GM12874 (cell line): ENCODE results near the gene TTC39B.

Experiments
- CTCF ChIP-seq: IDR thresholded peaks from 2 replicates; pipeline ENCODE4 v1.5.1; 2011; ENCODE audit warnings: low read depth, mild to moderate bottlenecking, control low read depth, low read length, moderate library complexity; ENCODE audit not compliant: insufficient read depth

The TTC39B gene

GRCh38 chr9:15137089-15137488 lies 169.9 kb downstream of the TTC39B start:
- no peak for TF ChIP-seq CTCF

DNA sequence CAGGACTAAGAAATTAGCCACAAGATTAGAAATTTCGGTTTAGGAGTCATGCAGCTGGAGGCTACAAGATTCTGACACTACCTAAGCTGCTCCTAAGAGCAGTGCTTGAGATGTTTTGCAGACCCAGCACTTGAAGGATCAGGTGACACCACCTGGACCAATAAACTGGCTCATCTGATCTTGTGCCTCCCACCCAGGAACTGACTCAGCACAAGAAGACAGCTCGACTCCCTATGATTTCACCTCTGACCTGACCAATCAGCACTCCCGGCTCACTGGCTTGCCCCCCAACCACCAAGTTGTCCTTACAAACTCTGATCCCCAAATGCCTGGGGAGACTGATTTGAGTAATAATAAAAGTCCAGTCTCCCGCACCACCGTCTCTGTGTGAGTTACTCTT lies 170.4 kb downstream of the TTC39B start:
- no peak for TF ChIP-seq CTCF

- peak; percentile 83 for TF ChIP-seq CTCF
Observed at GRCh38 chr9:15135164-15135792, 171.7 kb downstream of the TTC39B start.

GRCh38 chr9:15133488-15133887 lies 173.5 kb downstream of the TTC39B start:
- TF ChIP-seq CTCF = no peak

DNA sequence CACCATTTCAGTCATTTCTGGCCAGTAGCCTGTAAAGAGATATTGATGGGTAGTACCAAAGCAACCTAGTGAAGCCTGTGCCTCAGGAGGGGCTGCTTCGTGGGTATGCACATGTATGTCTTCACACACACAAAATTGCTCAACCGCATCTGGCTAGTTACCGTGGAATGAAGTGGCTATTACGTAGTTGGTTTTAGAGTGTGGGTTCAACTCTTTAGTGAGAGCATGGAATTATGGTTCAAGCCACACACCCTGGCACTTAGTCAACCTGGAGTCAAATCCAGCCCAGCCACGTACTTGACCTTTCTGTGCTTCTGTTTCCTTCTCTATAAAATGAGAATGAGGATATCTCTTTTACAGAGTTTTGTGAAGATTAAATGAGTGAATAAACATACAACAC lies 174.9 kb downstream of the TTC39B start:
- TF ChIP-seq CTCF = no peak

DNA sequence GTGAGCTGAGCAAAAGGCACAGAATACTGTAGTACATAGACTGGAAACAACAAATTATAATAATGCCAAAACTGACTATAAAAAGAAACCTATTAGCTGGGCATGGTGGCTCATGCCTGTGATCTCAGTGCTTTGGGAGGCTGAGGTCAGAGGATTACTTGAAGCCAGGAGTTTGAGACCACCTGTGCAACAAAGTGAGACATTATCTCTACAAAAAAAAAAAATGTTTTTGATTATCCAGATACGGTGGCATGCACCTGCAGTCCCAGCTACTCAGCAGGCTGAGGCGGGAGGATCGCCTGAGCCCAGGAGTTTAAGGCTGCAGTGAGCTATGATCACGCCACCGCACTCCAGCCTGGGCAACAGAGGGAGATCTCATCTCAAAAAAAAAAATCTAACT lies 175.9 kb downstream of the TTC39B start:
- no peak for TF ChIP-seq CTCF

GRCh38 chr9:15127831-15128230 lies 179.2 kb downstream of the TTC39B start:
- no peak for TF ChIP-seq CTCF

DNA sequence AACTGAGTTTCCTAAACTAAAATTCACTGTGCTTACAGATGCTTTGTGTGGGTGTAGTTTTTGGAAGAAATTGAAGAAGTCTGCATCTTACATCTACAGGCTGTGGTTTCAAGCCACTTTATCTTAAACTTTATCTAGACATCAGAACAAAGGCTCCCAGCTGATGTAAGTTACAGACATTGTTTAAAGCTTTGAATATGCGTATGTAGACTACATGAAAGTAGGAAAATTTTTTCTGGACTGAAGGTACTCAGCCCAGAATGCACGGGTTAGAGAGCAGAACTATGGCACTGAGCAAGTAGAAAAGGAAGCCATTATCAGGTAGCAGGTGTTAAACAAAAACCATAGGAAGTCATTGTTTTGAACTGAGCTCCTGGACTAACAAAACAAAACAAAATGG lies 185.4 kb downstream of the TTC39B start:
- TF ChIP-seq CTCF = no peak
